Stomach smooth muscle (tissue), 2 donors: ENCODE results near the gene EXOC4.

Experiments used
- H3K27ac ChIP-seq: one replicate; pipeline ENCODE4 v1.7.0; 2013; ENCODE audit warnings: mild to moderate bottlenecking, low read length, inconsistent platforms
- H3K27me3 ChIP-seq, 2 donors: one replicate each; pipeline ENCODE4 v1.7.0; 2013; ENCODE audit warnings: low read length in 2 of 2; ENCODE audit not compliant: insufficient read depth in 2 of 2, control insufficient read depth in 1 of 2
- H3K36me3 ChIP-seq, 2 donors: one replicate each; pipeline ENCODE4 v1.7.0; 2013; ENCODE audit warnings: low read length in 2 of 2; ENCODE audit not compliant: control insufficient read depth in 2 of 2, insufficient read depth in 2 of 2
- H3K4me1 ChIP-seq: one replicate; pipeline ENCODE4 v1.7.0; 2013; ENCODE audit warnings: low read length; ENCODE audit not compliant: control insufficient read depth, insufficient read depth
- H3K4me3 ChIP-seq, 2 donors: one replicate each; pipeline ENCODE4 v1.7.0; 2013; ENCODE audit warnings: low read length in 2 of 2
- H3K9ac ChIP-seq, 2 donors: one replicate each; pipeline ENCODE4 v1.7.0; 2013; ENCODE audit warnings: low read length in 2 of 2, mild to moderate bottlenecking in 1 of 2
- H3K9me3 ChIP-seq, 2 donors: one replicate each; pipeline ENCODE4 v1.7.0; 2013; ENCODE audit warnings: low read length in 2 of 2; ENCODE audit not compliant: control insufficient read depth in 2 of 2
- donor health status: healthy.
- donor health status: Pancreatic carcinoma.

Gene EXOC4

GRCh38 chr7:133911724-133912123 lies 658.8 kb downstream of the EXOC4 start:
- H3K9me3 ChIP-seq = no peaks in the 10 kb centered on the region
- H3K4me3 ChIP-seq = no peak overlapping the region
- no peaks in the 10 kb centered on the region for H3K36me3 ChIP-seq
- H3K27ac ChIP-seq = no peak overlapping the region
- no peaks in the 10 kb centered on the region for H3K27me3 ChIP-seq
- H3K4me1 ChIP-seq = no peaks in the 10 kb centered on the region
- H3K9ac ChIP-seq = no peak overlapping the region

GRCh38 chr7:133912916-133913697 lies 660.2 kb downstream of the EXOC4 start:
- no peaks in the 10 kb centered on the region for H3K27me3 ChIP-seq

GRCh38 chr7:133916621-133917020 lies 663.7 kb downstream of the EXOC4 start:
- H3K4me1 ChIP-seq = no peaks in the 10 kb centered on the region
- no peaks in the 10 kb centered on the region for H3K27me3 ChIP-seq
- no peak overlapping the region for H3K9ac ChIP-seq
- H3K9me3 ChIP-seq = peaks cover 5 to 7% of the 10 kb centered on the region in 2 donors
- no peak overlapping the region for H3K4me3 ChIP-seq
- no peak overlapping the region for H3K27ac ChIP-seq
- peaks cover 0 to 6% of the 10 kb centered on the region in 2 donors for H3K36me3 ChIP-seq

More at GRCh38 chr7:133912916-133913697, 660.2 kb downstream of the EXOC4 start:
- no peak overlapping the region for H3K9ac ChIP-seq
- no peak overlapping the region for H3K4me3 ChIP-seq
- H3K9me3 ChIP-seq = no peaks in the 10 kb centered on the region
- no peaks in the 10 kb centered on the region for H3K4me1 ChIP-seq
- H3K36me3 ChIP-seq = no peaks in the 10 kb centered on the region
- H3K27ac ChIP-seq = no peak overlapping the region

DNA sequence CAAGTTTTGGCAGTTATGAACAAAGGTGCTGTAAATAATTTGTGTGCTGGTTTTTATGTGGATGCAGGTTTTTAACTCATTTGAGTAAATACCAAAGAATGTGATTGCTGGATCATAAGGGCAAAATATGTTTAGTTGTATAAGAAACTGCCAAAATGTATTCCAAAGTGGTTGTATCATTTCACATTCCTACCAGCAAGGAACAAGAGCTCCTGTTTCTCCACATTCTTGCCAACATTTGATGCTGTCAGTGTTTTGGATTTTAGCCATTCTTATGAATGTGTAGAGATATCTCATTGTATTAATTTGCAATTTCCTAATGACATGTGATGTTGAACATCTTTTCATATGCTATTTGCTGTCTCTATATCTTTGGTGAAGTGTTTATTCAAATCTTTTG lies 666.9 kb downstream of the EXOC4 start:
- peaks cover 0 to 6% of the 10 kb centered on the region in 2 donors for H3K36me3 ChIP-seq
- H3K27ac ChIP-seq = no peak overlapping the region
- H3K4me1 ChIP-seq = no peaks in the 10 kb centered on the region

DNA sequence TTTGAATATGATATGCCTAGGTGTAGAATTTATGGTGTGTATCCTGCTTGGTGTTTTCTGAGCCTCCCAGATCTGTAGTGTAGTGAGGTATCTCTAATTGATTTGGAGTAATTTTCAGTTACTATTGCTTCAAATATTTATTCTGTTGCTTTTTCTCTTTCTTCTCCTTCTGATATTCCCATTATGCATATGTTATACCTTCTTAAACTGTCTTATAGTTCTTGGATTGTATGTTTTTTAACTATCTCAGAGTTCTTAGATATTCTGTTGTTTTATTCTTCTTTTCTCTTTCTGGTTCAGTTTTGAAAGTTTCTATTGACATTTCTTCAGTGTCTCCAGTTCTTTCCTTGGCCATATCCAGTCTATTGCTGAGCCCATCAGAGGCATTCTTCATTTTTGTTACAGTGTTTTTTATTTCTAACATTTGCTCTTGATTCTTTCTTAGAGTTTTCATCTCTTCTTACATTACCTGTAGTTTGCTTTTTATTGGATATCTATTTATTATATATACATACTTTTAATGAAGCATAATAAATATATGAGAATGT lies 668.8 kb downstream of the EXOC4 start:
- H3K9me3 ChIP-seq = peaks cover 5 to 9% of the 10 kb centered on the region in 2 donors
- H3K4me1 ChIP-seq = no peaks in the 10 kb centered on the region
- H3K36me3 ChIP-seq = peaks cover 0 to 6% of the 10 kb centered on the region in 2 donors
- no peak overlapping the region for H3K27ac ChIP-seq
- no peaks in the 10 kb centered on the region for H3K27me3 ChIP-seq
- H3K4me3 ChIP-seq = no peak overlapping the region
- H3K9ac ChIP-seq = no peak overlapping the region

More for the DNA sequence above, 666.9 kb downstream of the EXOC4 start:
- H3K4me3 ChIP-seq = no peak overlapping the region
- H3K9me3 ChIP-seq = peaks cover 5 to 9% of the 10 kb centered on the region in 2 donors
- H3K27me3 ChIP-seq = no peaks in the 10 kb centered on the region
- H3K9ac ChIP-seq = no peak overlapping the region

- Histone ChIP-seq H3K4me1 (no peaks in the 10 kb centered on the region), H3K27ac (no peak overlapping the region), H3K9ac (no peak overlapping the region)
Observed at GRCh38 chr7:133923974-133924373, 671.1 kb downstream of the EXOC4 start.

GRCh38 chr7:133931053-133931452 lies 678.2 kb downstream of the EXOC4 start:
- Histone ChIP-seq H3K4me3 (no peak overlapping the region), H3K9ac (no peak overlapping the region), H3K27me3 (no peaks in the 10 kb centered on the region), H3K4me1 (no peaks in the 10 kb centered on the region), H3K27ac (no peak overlapping the region), H3K36me3 (no peaks in the 10 kb centered on the region), H3K9me3 (no peaks in the 10 kb centered on the region)

More at GRCh38 chr7:133923974-133924373, 671.1 kb downstream of the EXOC4 start:
- peaks cover 5 to 9% of the 10 kb centered on the region in 2 donors for H3K9me3 ChIP-seq
- no peaks in the 10 kb centered on the region for H3K27me3 ChIP-seq
- H3K4me3 ChIP-seq = no peak overlapping the region
- H3K36me3 ChIP-seq = peaks cover 0 to 6% of the 10 kb centered on the region in 2 donors

GRCh38 chr7:133932591-133932990 lies 679.7 kb downstream of the EXOC4 start:
- H3K4me3 ChIP-seq = no peak overlapping the region
- no peaks in the 10 kb centered on the region for H3K27me3 ChIP-seq
- H3K9ac ChIP-seq = no peak overlapping the region
- H3K36me3 ChIP-seq = no peaks in the 10 kb centered on the region
- H3K9me3 ChIP-seq = no peaks in the 10 kb centered on the region
- no peaks in the 10 kb centered on the region for H3K4me1 ChIP-seq
- H3K27ac ChIP-seq = no peak overlapping the region

- Histone ChIP-seq H3K27me3 (no peaks in the 10 kb centered on the region), H3K4me1 (no peaks in the 10 kb centered on the region), H3K9ac (no peak overlapping the region), H3K27ac (no peak overlapping the region), H3K36me3 (peaks cover 4 to 6% of the 10 kb centered on the region in 2 donors), H3K9me3 (no peaks in the 10 kb centered on the region), H3K4me3 (no peak overlapping the region)
Observed at GRCh38 chr7:133934262-133934976, 681.5 kb downstream of the EXOC4 start.

DNA sequence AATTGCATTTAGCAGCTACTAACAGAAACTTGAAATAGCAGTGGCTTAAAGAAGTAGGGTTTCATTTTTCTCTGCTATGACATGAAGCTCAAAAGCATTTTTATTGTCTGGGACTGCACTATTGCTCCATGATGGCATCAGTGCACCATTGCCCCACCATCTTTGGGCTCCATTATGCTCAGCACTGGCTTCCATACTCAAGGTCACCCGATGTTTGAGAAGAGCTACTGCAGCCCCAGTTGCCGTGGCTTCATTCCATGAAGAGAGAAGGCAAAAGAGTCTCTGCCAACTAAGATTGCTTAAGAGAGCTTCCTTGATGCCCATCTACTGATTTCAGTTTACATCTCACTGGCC lies 682.1 kb downstream of the EXOC4 start:
- Histone ChIP-seq H3K27me3 (no peaks in the 10 kb centered on the region), H3K27ac (no peak overlapping the region), H3K36me3 (peaks cover 4 to 8% of the 10 kb centered on the region in 2 donors), H3K4me1 (no peaks in the 10 kb centered on the region), H3K4me3 (no peak overlapping the region), H3K9ac (no peak overlapping the region), H3K9me3 (no peaks in the 10 kb centered on the region)
